T-helper 9 cell (primary cell): ENCODE measurements around the gene WASHC3.

Experiments used
- DNase-seq: peaks from one replicate; pipeline ENCODE4 v3.0.0-alpha.2; 2020

Gene WASHC3

DNA sequence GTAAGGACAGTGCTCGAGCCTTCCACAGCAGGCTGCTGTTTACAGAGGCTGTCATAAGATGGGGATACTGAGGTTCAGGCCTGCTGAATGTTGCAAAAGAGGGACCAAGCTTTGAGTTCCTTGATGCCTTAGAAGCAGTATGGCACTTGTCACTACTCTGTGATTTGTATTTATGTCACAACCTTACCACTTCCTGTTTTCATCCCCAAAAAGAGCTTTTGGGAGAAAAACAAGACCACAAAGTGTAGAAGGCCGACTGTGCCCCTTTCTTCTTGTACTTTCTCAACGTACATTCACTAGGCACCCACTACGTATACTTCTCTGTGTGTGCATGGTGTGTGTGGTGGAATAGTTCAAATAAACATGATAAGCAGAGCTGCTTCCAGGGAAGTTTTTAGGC, 94.3 kb downstream of the WASHC3 start:
- no peak for DNase-seq

DNA sequence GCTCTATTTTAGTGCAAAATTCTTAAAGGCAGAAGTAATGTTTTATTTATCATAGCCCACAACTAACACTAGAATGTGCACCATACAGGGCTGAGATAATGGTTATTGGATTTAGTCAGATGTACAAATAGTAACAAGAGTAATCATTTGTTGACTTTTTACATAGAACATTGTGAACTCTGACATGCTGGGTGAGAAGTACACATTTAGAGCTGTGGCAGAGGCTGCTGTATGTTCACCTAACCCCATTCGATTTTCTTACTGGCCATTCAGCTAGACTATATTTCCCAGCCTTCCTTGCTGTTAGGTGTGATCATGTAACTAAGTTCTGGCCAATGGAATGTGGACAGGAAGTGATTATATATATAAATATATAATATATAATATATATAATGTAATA, 95.3 kb downstream of the WASHC3 start:
- DNase-seq, result no peak

DNA sequence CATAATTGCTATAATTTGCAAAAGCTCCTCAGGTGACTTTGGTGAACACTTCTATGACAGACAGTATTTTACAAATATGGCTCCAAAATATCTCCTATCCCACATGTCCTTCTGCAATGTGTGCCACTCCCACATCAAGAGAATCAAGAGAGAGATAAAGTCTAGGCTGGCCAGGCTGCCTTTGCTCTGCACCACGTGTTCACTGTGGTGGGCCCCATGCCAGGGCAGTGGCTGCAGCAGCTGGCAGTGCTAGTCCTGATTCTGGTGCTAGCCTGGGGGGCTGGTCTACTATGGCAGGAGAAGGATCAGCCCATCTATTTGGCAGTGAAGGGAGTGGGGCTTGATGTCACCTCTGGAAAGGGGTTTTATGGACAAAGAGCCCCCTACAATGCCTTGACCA, 98.1 kb downstream of the WASHC3 start:
- DNase-seq, result no peak
